Measurements from ENCODE around the gene ZNG1B.
A peak's percentile ranks its signal among the peaks of the same experiment; 100 is the strongest.
"Not testable (repeated sequence)": the region's sequence is repeated elsewhere in the genome, so short reads cannot be mapped to it uniquely, and the experiment has no call there.

Gene ZNG1B

DNA sequence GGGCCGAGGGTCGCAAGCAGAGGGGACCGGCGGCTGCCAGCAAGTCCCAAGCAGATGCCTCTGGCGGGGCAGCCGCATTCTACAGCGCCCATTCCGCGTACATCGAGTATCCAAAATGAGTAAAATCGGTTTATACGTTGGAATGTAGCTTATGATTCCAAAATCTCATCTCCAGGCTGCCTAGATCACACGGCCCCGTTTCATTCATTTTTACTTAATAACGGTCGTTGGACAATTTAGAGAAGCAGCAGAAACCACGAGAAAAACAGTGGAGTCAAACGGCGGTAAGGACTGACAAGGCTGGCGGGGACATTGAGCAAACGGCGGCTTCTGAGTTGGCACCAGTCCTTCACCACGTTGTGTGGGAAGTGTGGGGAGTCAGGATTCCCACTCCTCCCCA, 66.6 kb downstream of the ZNG1B start:
- FAIRE-seq: not testable (repeated sequence)

DNA sequence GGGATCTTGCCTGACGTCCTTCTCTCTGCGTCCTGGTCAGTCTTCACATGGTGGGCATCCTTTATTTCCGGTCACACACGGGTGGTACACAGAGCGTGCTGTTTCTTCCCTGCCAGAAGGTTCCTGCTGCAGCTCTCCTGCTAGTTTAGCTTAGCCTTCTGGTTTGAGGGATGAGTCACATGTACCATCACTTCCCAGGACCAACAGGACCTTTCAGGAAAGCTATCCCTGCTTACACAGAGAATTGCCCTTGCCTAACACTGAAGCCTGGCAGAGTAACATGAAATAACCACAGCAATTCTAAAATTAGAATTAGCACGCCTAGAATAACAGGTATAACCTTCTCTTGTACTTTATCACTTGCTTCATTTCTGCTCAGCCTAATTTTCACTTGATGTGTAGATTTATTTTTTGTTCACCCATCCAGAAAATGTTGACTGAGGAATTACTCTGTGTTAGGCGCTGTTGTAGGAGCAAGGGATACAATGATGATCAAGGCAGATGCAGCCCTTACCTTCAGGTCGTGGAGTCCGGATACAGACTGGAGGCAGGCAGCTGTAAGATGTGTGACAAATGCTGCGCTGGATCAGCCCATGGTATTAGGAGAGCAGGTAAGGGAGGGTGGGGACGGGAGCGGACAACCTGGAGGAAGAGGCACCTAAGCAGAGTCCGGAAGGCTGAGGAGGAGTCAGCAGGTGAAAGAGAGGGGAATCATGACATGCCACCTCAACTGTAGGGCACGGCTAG, 70.1 kb downstream of the ZNG1B start:
- FAIRE-seq: not testable (repeated sequence)

GRCh38 chr2:113508187-113508586, 70.7 kb downstream of the ZNG1B start:
- FAIRE-seq: not testable (repeated sequence)

DNA sequence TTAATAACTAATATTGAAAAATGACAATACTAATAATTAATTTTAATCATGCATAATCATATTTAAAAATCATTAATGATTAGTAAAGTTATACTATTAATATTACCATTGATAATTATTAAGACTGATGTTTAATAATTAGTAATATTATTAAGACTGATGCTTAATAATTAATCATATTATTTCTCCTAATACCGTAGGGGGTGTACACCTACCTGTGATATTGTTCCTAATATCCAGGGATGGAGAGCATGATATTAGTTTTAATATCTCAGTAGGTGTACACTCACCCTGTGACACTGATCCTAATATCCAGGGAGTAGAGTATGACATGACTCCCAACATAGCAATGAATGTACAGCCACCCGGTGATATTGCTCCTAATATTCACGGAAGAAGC, 73.4 kb downstream of the ZNG1B start:
- peak; percentile 94 for FAIRE-seq

GRCh38 chr2:113511859-113512258, 74.4 kb downstream of the ZNG1B start:
- FAIRE-seq: not testable (repeated sequence)

GRCh38 chr2:113515457-113515856, 78.0 kb downstream of the ZNG1B start:
- not testable (repeated sequence) for FAIRE-seq

DNA sequence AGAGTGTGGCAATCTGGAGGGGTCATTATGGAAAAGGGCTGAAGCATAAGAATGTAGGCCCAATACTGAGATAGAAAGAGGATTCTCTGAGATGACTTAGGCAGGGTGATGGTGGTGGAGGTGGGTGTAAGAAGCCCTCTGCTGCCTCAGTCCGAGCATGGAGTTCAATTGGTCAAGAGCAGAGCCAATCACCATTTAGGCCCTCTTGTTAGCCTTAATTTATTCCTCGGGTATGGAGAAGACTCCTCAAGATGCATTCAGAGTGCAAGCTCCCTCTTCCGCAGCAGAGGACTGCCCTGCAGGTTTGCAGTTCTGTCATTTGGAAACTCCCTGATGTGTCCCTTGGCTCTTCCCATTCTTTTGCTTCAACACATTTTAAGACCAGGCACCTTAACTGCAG, 78.5 kb downstream of the ZNG1B start:
- not testable (repeated sequence) for FAIRE-seq

DNA sequence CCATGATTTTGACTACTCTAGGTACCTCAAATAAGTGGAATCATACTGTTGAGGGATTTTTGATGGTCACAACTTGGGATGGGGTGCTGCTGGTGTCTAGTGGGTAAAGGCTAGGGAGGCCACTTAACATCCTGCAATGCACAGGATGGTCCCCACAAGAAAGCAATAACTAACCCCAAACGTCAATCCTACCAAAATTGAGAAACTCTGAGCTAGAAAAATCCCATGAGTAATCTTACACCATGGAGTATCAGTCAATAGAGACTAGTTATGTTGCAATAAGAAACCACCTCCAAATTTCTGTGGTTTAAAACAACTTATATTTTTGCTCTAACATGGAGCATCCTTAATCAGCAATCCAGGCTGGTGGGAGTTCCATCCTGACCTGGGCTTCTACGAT, 79.5 kb downstream of the ZNG1B start:
- FAIRE-seq: not testable (repeated sequence)

GRCh38 chr2:113520837-113521236, 83.3 kb downstream of the ZNG1B start:
- not testable (repeated sequence) for FAIRE-seq

DNA sequence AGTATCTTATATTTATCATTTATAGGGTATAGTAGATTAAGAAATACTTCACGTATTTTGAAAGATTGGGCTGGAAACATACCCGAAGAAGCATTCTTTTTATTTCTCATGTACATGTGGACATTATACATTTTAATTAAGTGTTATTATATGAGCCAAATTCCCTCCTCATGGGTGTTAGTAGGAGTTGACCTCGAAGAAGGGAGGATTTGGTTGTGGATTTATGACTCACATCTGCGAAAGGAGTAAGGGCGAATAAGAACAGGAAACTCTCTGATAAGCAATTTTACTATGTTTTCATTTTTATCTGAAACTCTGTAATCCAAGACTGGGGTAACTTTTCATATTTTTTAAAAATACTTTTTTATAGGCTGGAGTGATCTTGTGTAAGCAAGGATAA, 84.0 kb downstream of the ZNG1B start:
- FAIRE-seq: not testable (repeated sequence)

DNA sequence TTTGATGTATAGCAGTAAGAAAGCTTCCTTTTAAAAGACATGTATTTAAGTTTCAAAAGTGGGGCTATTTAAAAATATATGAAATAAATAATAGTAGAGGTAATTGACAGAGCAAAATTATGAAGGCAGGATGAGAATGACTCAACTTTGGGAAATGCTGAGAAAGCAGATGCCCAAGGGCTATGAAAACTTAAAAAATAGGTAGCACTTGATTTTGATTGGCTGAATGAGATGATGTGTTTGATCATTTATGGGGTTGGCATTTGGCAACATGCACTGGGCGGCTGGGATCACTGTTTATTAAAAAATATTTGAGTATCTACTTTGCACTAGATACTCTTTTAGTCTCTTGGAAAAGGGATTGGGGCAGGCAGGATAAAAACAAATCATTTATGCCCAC, 87.5 kb downstream of the ZNG1B start:
- FAIRE-seq: not testable (repeated sequence)

GRCh38 chr2:113527350-113528045, 90.0 kb downstream of the ZNG1B start:
- not testable (repeated sequence) for FAIRE-seq

- not testable (repeated sequence) for FAIRE-seq
These were observed 90.6 kb downstream of the ZNG1B start for GRCh38 chr2:113528126-113528525.

DNA sequence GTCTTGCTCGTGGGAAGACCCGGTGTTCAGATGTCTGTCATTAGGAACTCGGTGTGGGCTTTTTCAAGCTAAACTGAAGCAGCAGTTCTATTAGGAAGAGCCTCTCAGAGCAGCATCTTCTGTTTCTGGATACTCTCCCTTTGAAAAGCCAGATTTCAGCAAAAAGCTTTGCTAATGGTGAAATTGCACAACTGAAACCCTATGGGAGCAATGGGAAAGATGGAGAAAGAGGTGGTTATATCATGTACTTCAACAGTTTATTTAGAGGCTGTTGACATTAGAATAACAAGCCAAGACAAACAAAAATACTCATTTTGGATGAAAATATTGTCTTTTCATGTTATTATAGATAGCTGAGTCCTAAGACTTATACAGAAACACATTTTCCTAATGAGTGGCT, 91.4 kb downstream of the ZNG1B start:
- FAIRE-seq: not testable (repeated sequence)

GRCh38 chr2:113532991-113533390, 95.5 kb downstream of the ZNG1B start:
- not testable (repeated sequence) for FAIRE-seq

DNA sequence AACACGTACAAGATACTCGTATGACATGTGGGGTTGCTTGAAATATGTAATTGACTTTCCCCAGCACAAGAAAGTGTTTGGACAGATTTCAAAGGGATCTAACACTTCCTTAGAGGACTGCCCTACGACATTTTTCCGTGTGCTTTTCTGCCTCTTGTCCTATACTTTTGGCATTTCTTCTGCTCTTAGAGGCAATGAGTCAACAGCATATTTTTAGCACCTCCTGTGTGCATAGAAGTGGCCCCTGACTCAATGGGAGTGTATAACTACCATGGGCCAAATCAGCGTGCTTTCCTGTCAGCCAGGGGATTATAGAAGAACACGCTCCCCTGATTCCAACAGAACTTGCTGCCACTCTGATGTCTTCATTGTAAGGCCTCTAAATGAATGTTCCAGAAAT, 99.1 kb downstream of the ZNG1B start:
- not testable (repeated sequence) for FAIRE-seq

DNA sequence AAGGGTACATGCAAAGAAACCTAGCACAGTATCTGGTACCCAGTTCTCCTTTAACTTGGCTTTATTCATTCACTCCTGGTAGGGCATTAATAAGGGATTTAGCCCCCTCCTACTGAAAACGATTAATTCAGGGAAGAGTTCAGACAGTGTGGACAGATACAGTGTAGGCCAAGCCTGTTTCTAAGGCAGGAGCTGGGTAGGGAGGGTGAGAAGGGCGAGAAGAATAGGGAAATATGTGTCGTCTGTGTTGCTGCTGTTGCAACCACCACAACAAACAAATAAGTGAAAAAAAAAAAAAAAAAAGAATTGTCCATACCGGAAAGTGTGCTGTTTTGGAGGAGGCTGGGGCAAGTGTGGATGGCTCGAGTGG, 103.3 kb downstream of the ZNG1B start:
- FAIRE-seq: not testable (repeated sequence)

- not testable (repeated sequence) for FAIRE-seq
These were observed 103.9 kb downstream of the ZNG1B start for GRCh38 chr2:113541204-113541975.

GRCh38 chr2:113541976-113542485, 104.5 kb downstream of the ZNG1B start:
- not testable (repeated sequence) for FAIRE-seq

GRCh38 chr2:113542529-113542928, 105.0 kb downstream of the ZNG1B start:
- FAIRE-seq: not testable (repeated sequence)
